Right lobe of liver (tissue), 4 donors: ENCODE measurements around the gene KRTAP11-1.

ENCODE experiments used
- CTCF ChIP-seq, 4 donors: fragments of 200-600 bp in 3 of 4; fragments of 450-650 bp in 1 of 4; IDR thresholded peaks; one replicate each; pipeline versions ENCODE4 v1.5.1 to v1.8.0; 2016 to 2022; ENCODE audit warnings: antibody characterized with exemption in 4 of 4, mild to moderate bottlenecking in 2 of 4
- POLR2A ChIP-seq: fragments of 450-650 bp; IDR thresholded peaks from one replicate; pipeline ENCODE4 v1.6.1; 2017; ENCODE audit warnings: antibody characterized with exemption, mild to moderate bottlenecking
- donor health status: DM: no; HTN: no; CAD: no.
- donor health status: DM: no; HTN: no; CAD: no.
- donor health status: DM: no; HTN: yes; CAD: no.

GRCh38 chr21:30874526-30874925 is 6.9 kb downstream of the KRTAP11-1 start:
- TF ChIP-seq POLR2A: no peak
- TF ChIP-seq CTCF (IDR thresholded peaks at IDR 0.05): no peak
